ENCODE data around the gene SMAD6.

Gene SMAD6

GRCh38 chr15:66702787-66703539 is 927 bp downstream of the SMAD6 start:
- CTCF ChIA-PET, result interaction anchor here (0.5 to 6.0 kb wide), 10 partner anchors 21 to 148 kb away, joined by 3 to 63 read pairs (median 4); no protein-coding TSS in a partner anchor

More at GRCh38 chr15:66702787-66703539, 927 bp downstream of the SMAD6 start:
- POLR2A ChIA-PET, result interaction anchor here (0.6 to 4.1 kb wide), 20 partner anchors 9 to 1451 kb away, joined by 3 to 30 read pairs (median 4); partner anchors contain the start of gene ZWILCH
- Histone ChIP-seq H3K4me1 (ENCODE audit: control insufficient read depth, insufficient read depth, low read length) (peaks cover 36% of the 10 kb centered on the region), H3K36me3 (ENCODE audit: control insufficient read depth in 2 of 2, insufficient read depth in 1 of 2, low read length in 2 of 2) (peaks cover 0 to 31% of the 10 kb centered on the region in 2 experiments; a peak in 1 of 3 replicates), H3K4me3 (ENCODE audit: low read depth, low read length) (peak overlapping the region; percentile 76), H3K9me3 (ENCODE audit: control insufficient read depth, insufficient read depth, low read depth, low read length) (no peaks in the 10 kb centered on the region), H3K27ac (ENCODE audit: extremely low read depth, low read depth, low read length) (peak overlapping the region; percentile 96)
- TF ChIP-seq ZNF596 (tag by site-specific recombination; IDR thresholded peaks at IDR 0.05) (peak; percentile 10; the same call in 1 of the 2 replicates), ZBTB20 (tag by site-specific recombination; IDR thresholded peaks at IDR 0.05) (peak; percentile 34), ZBTB48 (tag by site-specific recombination; IDR thresholded peaks at IDR 0.05) (0 out of 2 replicates have a peak, but pooled peaks have one; percentile 42), CTCF (tag by site-specific recombination; IDR thresholded peaks at IDR 0.05) (peak; percentile 21; the same call in 1 of the 2 replicates), GLIS1 (tag by site-specific recombination; IDR thresholded peaks at IDR 0.05) (0 out of 2 replicates have a peak, but pooled peaks have one; percentile 30), ZNF248 (tag by site-specific recombination; IDR thresholded peaks at IDR 0.05) (no peak), ZEB2 (tag by site-specific recombination; IDR thresholded peaks at IDR 0.05) (peak; percentile 49), ZNF76 (tag by site-specific recombination; IDR thresholded peaks at IDR 0.05; ENCODE audit: borderline replicate concordance, low read depth) (peak; percentile 37; the same call in 1 of the 2 replicates), GLIS2 (tag by site-specific recombination; IDR thresholded peaks at IDR 0.05) (peak; percentile 88; the same call in 1 of the 2 replicates), ZNF140 (tag by site-specific recombination; IDR thresholded peaks at IDR 0.05) (no peak), ZNF398 (tag by site-specific recombination; IDR thresholded peaks at IDR 0.05) (peak; percentile 34; the same call in 1 of the 2 replicates), BCL11B (tag by site-specific recombination; IDR thresholded peaks at IDR 0.05; ENCODE audit: low read depth) (0 out of 2 replicates have a peak, but pooled peaks have one; percentile 30), ZBTB8A (tag by site-specific recombination; IDR thresholded peaks at IDR 0.05) (peak; percentile 90), ZBTB26 (tag by site-specific recombination; optimal IDR thresholded peaks at IDR 0.05) (peak; percentile 93), ZNF266 (tag by site-specific recombination; IDR thresholded peaks at IDR 0.05; ENCODE audit: low read depth) (no peak), KLF17 (tag by site-specific recombination; IDR thresholded peaks at IDR 0.05) (no peak), ZSCAN5A (tag by site-specific recombination; IDR thresholded peaks at IDR 0.05) (peak; percentile 85; the same call in 1 of the 2 replicates), ZNF600 (tag by site-specific recombination; IDR thresholded peaks at IDR 0.05) (peak; percentile 58), YY2 (tag by site-specific recombination; IDR thresholded peaks at IDR 0.05) (peak; percentile 48; the same call in 1 of the 2 replicates), ZFHX2 (tag by site-specific recombination; conservative IDR thresholded peaks at IDR 0.05) (no peak; the same call in 1 of the 2 replicates), ZNF2 (tag by site-specific recombination; IDR thresholded peaks at IDR 0.05) (0 out of 2 replicates have a peak, but pooled peaks have one; percentile 30), ZNF501 (tag by site-specific recombination; IDR thresholded peaks at IDR 0.05) (0 out of 2 replicates have a peak, but pooled peaks have one; percentile 8)
